ENCODE results near the gene SEMA3B.

SEMA3B gene

GRCh38 chr3:50264383-50264963 lies 4.5 kb upstream of the SEMA3B start:
- Mint-ChIP-seq H3K9me3 (no peaks in the 10 kb centered on the region), H3K27ac (peak overlapping the region; percentile 97 to 99 (median 99)), H3K27me3 (ENCODE audit: low read depth) (no peaks in the 10 kb centered on the region), H3K4me3 (peak overlapping the region; percentile 61 to 74 (median 62)), H3K36me3 (ENCODE audit: low read depth) (no peaks in the 10 kb centered on the region), H3K4me1 (peaks cover 69% of the 10 kb centered on the region)
- TF ChIP-seq CTCF (IDR thresholded peaks at IDR 0.05; ENCODE audit: unreplicated experiment in 3 of 3) = no peak

DNA sequence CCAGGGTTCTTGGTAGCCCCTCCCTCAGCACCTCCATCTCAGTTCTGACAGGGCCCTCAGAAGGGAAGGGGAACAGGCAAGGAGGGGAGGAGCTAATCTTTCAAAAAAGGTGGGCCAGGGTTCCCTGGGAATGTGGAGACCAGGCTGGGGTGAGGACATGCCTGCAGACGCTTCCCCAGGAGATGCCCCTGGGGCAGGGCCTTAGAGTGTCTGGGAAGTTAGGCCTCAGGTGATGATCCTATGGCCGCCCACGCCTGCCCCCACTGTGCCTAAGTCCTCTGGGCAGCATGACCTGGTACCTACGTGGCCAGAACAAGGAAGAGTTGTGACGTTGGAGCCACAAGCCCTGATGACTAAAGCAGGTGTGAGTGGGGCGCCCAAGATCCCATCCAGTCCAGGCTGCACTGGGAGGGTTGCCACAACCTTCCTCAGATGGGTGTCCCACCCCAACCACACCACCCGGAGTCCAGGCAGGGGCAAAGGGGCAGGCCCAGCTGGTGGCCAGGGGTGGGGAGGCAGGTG lies 3.9 kb upstream of the SEMA3B start:
- no peak for TF ChIP-seq CTCF (IDR thresholded peaks at IDR 0.05; ENCODE audit: unreplicated experiment in 3 of 3)
- H3K27me3 Mint-ChIP-seq (ENCODE audit: low read depth) = no peaks in the 10 kb centered on the region
- H3K9me3 Mint-ChIP-seq = no peaks in the 10 kb centered on the region
- peaks cover 70% of the 10 kb centered on the region for H3K4me1 Mint-ChIP-seq
- peak overlapping the region; percentile 61 to 74 (median 74) for H3K4me3 Mint-ChIP-seq
- H3K27ac Mint-ChIP-seq = peak overlapping the region; percentile 97 to 99 (median 99)
- no peaks in the 10 kb centered on the region for H3K36me3 Mint-ChIP-seq (ENCODE audit: low read depth)

DNA sequence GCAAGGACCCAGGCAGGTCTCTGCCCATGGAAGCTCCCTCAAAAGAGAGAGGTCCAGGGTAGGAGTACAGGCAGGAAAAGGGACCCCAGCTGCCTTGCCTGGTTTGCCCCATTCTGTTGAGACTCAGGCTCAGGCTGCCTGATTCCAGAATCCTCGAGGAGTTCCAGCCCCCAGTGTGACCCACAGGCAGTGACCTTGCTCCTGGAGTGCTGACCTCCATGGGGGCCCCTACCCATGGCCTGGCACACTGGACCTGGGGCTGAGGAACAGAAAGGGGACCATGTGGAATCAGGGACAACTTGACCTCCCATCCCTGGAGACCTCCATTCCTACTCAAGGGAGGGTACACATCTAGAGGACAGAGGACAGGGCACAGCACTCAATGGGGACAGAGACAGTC lies 3.4 kb upstream of the SEMA3B start:
- Mint-ChIP-seq H3K9me3 (no peaks in the 10 kb centered on the region), H3K4me3 (peak overlapping the region; percentile 55 to 80 (median 76))

DNA sequence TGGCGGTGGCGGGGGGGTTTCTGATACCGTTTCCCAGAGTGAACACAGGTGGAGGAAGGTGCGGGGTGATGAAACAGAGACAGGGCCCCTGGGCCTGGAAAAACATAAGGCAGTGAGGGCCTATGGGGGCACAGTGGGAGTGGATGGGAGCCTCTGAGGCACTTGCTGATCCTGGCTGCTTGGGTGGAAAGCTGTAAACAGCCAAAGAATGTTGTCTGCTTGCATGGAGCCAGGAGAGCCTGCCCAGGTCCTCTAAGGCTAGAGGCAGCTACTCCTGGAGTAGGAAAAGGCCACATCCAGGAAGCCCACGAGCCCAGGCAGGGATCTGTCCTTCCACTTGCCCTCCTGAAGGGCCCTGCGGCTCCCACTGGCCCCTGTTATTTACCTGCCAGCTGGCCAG lies 2.9 kb upstream of the SEMA3B start:
- peak overlapping the region; percentile 90 to 99 (median 97) for H3K27ac Mint-ChIP-seq
- TF ChIP-seq CTCF (IDR thresholded peaks at IDR 0.05; ENCODE audit: unreplicated experiment in 3 of 3) = no peak
- peak overlapping the region; percentile 55 to 80 (median 76) for H3K4me3 Mint-ChIP-seq
- no peaks in the 10 kb centered on the region for H3K27me3 Mint-ChIP-seq (ENCODE audit: low read depth)
- H3K36me3 Mint-ChIP-seq (ENCODE audit: low read depth) = no peaks in the 10 kb centered on the region
- H3K9me3 Mint-ChIP-seq = no peaks in the 10 kb centered on the region
- H3K4me1 Mint-ChIP-seq = peaks cover 71% of the 10 kb centered on the region

More for the DNA sequence above, 3.4 kb upstream of the SEMA3B start:
- peak overlapping the region; percentile 90 to 99 (median 97) for H3K27ac Mint-ChIP-seq
- no peak for TF ChIP-seq CTCF (IDR thresholded peaks at IDR 0.05; ENCODE audit: unreplicated experiment in 3 of 3)
- no peaks in the 10 kb centered on the region for H3K27me3 Mint-ChIP-seq (ENCODE audit: low read depth)
- peaks cover 72% of the 10 kb centered on the region for H3K4me1 Mint-ChIP-seq
- H3K36me3 Mint-ChIP-seq (ENCODE audit: low read depth) = no peaks in the 10 kb centered on the region

DNA sequence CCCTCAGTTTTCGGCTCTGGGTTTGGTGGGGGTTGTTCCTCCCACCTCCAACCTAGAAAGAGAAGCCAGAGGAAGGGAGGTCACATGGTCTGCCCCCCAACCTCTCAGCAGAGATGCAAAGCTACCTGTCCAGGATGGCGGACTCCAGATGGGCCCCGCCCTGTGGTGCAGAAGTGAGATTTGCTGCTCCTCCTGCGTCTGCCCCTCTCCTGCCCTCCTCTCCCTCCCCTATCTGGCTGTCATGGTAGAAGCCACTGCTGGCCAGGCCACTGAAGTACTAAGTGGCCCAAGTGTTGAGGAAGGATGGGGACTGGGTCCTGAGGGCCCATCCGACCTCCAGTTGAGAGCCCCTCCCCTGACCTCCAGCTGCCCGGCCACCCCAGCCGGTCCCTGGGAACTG lies 2.1 kb upstream of the SEMA3B start:
- H3K27ac Mint-ChIP-seq = peak overlapping the region; percentile 90 to 99 (median 97)
- peak overlapping the region; percentile 80 to 88 (median 84) for H3K4me3 Mint-ChIP-seq
- H3K27me3 Mint-ChIP-seq (ENCODE audit: low read depth) = peaks cover 3% of the 10 kb centered on the region
- H3K36me3 Mint-ChIP-seq (ENCODE audit: low read depth) = no peaks in the 10 kb centered on the region
- H3K9me3 Mint-ChIP-seq = no peaks in the 10 kb centered on the region
- no peak for TF ChIP-seq CTCF (IDR thresholded peaks at IDR 0.05; ENCODE audit: unreplicated experiment in 3 of 3)
- peaks cover 74% of the 10 kb centered on the region for H3K4me1 Mint-ChIP-seq
